Mammary epithelial cell (primary cell): ENCODE results near the gene ATAD3B.

ENCODE experiments used
- EZH2 ChIP-seq: IDR thresholded peaks from 2 replicates; pipeline ENCODE4 v1.6.1; 2012; ENCODE audit warnings: low read length, inconsistent platforms, borderline replicate concordance
- TF ChIP-seq, protein P1 (sequence below), 2 donors: IDR thresholded peaks in 1 of 2; conservative IDR thresholded peaks in 1 of 2; 2 replicates each; pipeline ENCODE4 v1.5.1; 2011 to 2012; ENCODE audit warnings: inconsistent platforms in 2 of 2, low read length in 2 of 2, mild to moderate bottlenecking in 2 of 2, control low read depth in 1 of 2, low read depth in 1 of 2; ENCODE audit not compliant: insufficient read depth in 1 of 2; ENCODE audit errors: extremely low read depth in 1 of 2

- TF ChIP-seq, protein P1, sequence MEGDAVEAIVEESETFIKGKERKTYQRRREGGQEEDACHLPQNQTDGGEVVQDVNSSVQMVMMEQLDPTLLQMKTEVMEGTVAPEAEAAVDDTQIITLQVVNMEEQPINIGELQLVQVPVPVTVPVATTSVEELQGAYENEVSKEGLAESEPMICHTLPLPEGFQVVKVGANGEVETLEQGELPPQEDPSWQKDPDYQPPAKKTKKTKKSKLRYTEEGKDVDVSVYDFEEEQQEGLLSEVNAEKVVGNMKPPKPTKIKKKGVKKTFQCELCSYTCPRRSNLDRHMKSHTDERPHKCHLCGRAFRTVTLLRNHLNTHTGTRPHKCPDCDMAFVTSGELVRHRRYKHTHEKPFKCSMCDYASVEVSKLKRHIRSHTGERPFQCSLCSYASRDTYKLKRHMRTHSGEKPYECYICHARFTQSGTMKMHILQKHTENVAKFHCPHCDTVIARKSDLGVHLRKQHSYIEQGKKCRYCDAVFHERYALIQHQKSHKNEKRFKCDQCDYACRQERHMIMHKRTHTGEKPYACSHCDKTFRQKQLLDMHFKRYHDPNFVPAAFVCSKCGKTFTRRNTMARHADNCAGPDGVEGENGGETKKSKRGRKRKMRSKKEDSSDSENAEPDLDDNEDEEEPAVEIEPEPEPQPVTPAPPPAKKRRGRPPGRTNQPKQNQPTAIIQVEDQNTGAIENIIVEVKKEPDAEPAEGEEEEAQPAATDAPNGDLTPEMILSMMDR (conservative IDR thresholded peaks at IDR 0.05 in 1 of 2, IDR thresholded peaks at IDR 0.05 in 1 of 2; ENCODE audit: extremely low read depth in 1 of 2, insufficient read depth in 1 of 2, low read depth in 1 of 2, low read length in 2 of 2): no peak
- no peak for TF ChIP-seq EZH2
Observed at GRCh38 chr1:1437033-1437903, 34.3 kb upstream of the ATAD3B start.
